GM23338 (cell line): ENCODE measurements around the gene PCNX3. TPM values are rescaled to one million over a fixed set of nuclear protein-coding genes. Genes with fewer than 3 reads are reported as not detected.

Experiments
- ATAC-seq: fragments of 200-7000 bp; cut with Tn5 transposase; 3 replicates; pipeline ENCODE4 v1.9.1; 2020
- DNase-seq: peaks from one replicate; pipeline ENCODE4 v3.0.0-alpha.2; 2015; ENCODE audit warnings: low spot score
- H2AFZ ChIP-seq: fragments of 200-600 bp; sonication (generic); 2 replicates; pipeline ENCODE4 v1.8.0; 2016; ENCODE audit warnings: antibody characterized with exemption, mild to moderate bottlenecking, moderate library complexity
- H3F3A ChIP-seq: fragments of 200-600 bp; sonication (generic); replicated peaks from 2 replicates; pipeline ENCODE4 v1.8.0; 2017; ENCODE audit warnings: antibody characterized with exemption, mixed run types, low read depth
- H3K27ac ChIP-seq: fragments of 200-600 bp; sonication (generic); 2 replicates; pipeline ENCODE4 v1.6.1; 2016; ENCODE audit warnings: low read depth
- H3K27me3 ChIP-seq: fragments of 200-600 bp; sonication (generic); 2 replicates; pipeline ENCODE4 v1.8.0; 2016; ENCODE audit warnings: mild to moderate bottlenecking, mixed run types, moderate library complexity; ENCODE audit not compliant: insufficient read depth
- H3K36me3 ChIP-seq: fragments of 200-600 bp; sonication (generic); 2 replicates; pipeline ENCODE4 v1.8.0; 2016; ENCODE audit warnings: mild to moderate bottlenecking; ENCODE audit not compliant: insufficient read depth
- H3K4me1 ChIP-seq: fragments of 200-600 bp; sonication (generic); 2 replicates; pipeline ENCODE4 v1.8.0; 2016; ENCODE audit warnings: mild to moderate bottlenecking, moderate library complexity; ENCODE audit not compliant: insufficient read depth
- H3K4me2 ChIP-seq: fragments of 200-600 bp; sonication (generic); 2 replicates; pipeline ENCODE4 v1.7.1; 2017; ENCODE audit warnings: mixed run types
- H3K4me3 ChIP-seq: fragments of 200-600 bp; sonication (generic); 2 replicates; pipeline ENCODE4 v1.6.1; 2016; ENCODE audit warnings: mixed run types
- H3K79me2 ChIP-seq: fragments of 200-600 bp; sonication (generic); replicated peaks from 2 replicates; pipeline ENCODE4 v1.8.0; 2017; ENCODE audit warnings: mild to moderate bottlenecking; ENCODE audit not compliant: insufficient read depth
- H3K9me2 ChIP-seq: fragments of 200-600 bp; sonication (generic); 2 replicates; pipeline ENCODE4 v1.8.0; 2017; ENCODE audit not compliant: insufficient read depth
- H4K20me1 ChIP-seq: fragments of 200-600 bp; sonication (generic); replicated peaks from 2 replicates; pipeline ENCODE4 v1.8.0; 2017; ENCODE audit warnings: mild to moderate bottlenecking; ENCODE audit not compliant: insufficient read depth
- H3K27ac Mint-ChIP-seq: 2 replicates; pipeline ENCODE4 v1.8.0; 2020; ENCODE audit warnings: inconsistent platforms, mild to moderate bottlenecking, moderate library complexity, mixed read lengths
- H3K27me3 Mint-ChIP-seq: 3 replicates; pipeline ENCODE4 v1.8.0; 2022; ENCODE audit warnings: low read depth, mild to moderate bottlenecking, moderate library complexity, mixed read lengths, inconsistent platforms; ENCODE audit not compliant: insufficient read depth, poor library complexity
- H3K36me3 Mint-ChIP-seq: 3 replicates; pipeline ENCODE4 v1.8.0; 2021; ENCODE audit warnings: low read depth, mild to moderate bottlenecking, inconsistent platforms, moderate library complexity, mixed read lengths
- H3K4me1 Mint-ChIP-seq: 3 replicates; pipeline ENCODE4 v1.8.0; 2020; ENCODE audit warnings: mild to moderate bottlenecking, inconsistent platforms, mixed read lengths
- H3K4me3 Mint-ChIP-seq: 3 replicates; pipeline ENCODE4 v1.8.0; 2021; ENCODE audit warnings: moderate library complexity, mild to moderate bottlenecking, inconsistent platforms, mixed read lengths
- H3K9me3 Mint-ChIP-seq: 3 replicates; pipeline ENCODE4 v1.8.0; 2020; ENCODE audit warnings: moderate library complexity, mild to moderate bottlenecking, inconsistent platforms, mixed read lengths
- CREB1 ChIP-seq: fragments of 250-450 bp; sonication (Bioruptor Pico); IDR thresholded peaks from 2 replicates; pipeline ENCODE4 v1.5.0; 2020; ENCODE audit warnings: low read depth, mild to moderate bottlenecking, moderate library complexity
- CTCF ChIP-seq, 2 experiments: fragments of 200-600 bp in 1 of 2; sonication (generic) in 1 of 2; conservative IDR thresholded peaks; 2 replicates each; pipeline versions ENCODE4 v1.5.1 to v1.6.1; 2016 to 2017; ENCODE audit warnings: antibody characterized with exemption in 2 of 2, low read depth in 2 of 2, mild to moderate bottlenecking in 2 of 2, moderate library complexity in 1 of 2
- ETS1 ChIP-seq: IDR thresholded peaks from 2 replicates; pipeline ENCODE4 v1.6.1; 2016; ENCODE audit warnings: antibody characterized with exemption
- EZH2 ChIP-seq: fragments of 200-600 bp; sonication (generic); IDR thresholded peaks from one replicate; pipeline ENCODE4 v1.8.0; 2017; ENCODE audit warnings: antibody characterized with exemption, mild to moderate bottlenecking, low read depth; ENCODE audit not compliant: unreplicated experiment
- EZH2phosphoT487 ChIP-seq: fragments of 200-600 bp; sonication (generic); IDR thresholded peaks from one replicate; pipeline ENCODE4 v1.8.1; 2018; ENCODE audit warnings: antibody characterized with exemption; ENCODE audit not compliant: unreplicated experiment
- JUNB ChIP-seq: IDR thresholded peaks from one replicate; pipeline ENCODE4 v1.6.1; 2016; ENCODE audit warnings: antibody characterized with exemption; ENCODE audit not compliant: unreplicated experiment
- NANOG ChIP-seq: IDR thresholded peaks from 2 replicates; pipeline ENCODE4 v1.6.1; 2016; ENCODE audit warnings: antibody characterized with exemption, borderline replicate concordance
- POLR2AphosphoS5 ChIP-seq: IDR thresholded peaks from 2 replicates; pipeline ENCODE4 v1.6.1; 2016; ENCODE audit warnings: antibody characterized with exemption, low read depth
- ZNF114 ChIP-seq: fragments of 250-450 bp; sonication (Bioruptor Pico); IDR thresholded peaks from 2 replicates; pipeline ENCODE4 v1.5.0; 2020; ENCODE audit warnings: mild to moderate bottlenecking, moderate library complexity
- ZNF331 ChIP-seq: fragments of 250-450 bp; sonication (Bioruptor Pico); IDR thresholded peaks from 2 replicates; pipeline ENCODE4 v1.5.0; 2020; ENCODE audit warnings: low read depth, mild to moderate bottlenecking, moderate library complexity
- ZNF462 ChIP-seq: fragments of 250-450 bp; sonication (Bioruptor Pico); IDR thresholded peaks from 2 replicates; pipeline ENCODE4 v1.5.0; 2020; ENCODE audit warnings: mild to moderate bottlenecking, moderate library complexity
- polyA plus RNA-seq: library from polyadenylated mRNA; unstranded; fragments of >200 nt; fragmentation: Nextera tagmentation; extraction: Ambion mirVana; gene quantifications from 2 replicates; pipeline ENCODE4 v1.2.1, GENCODE V29; 2016
- total RNA-seq: library from RNA; depleted of rRNA; stranded (reverse); fragments of >200 nt; shearing (Covaris generic); gene quantifications from 2 replicates; pipeline ENCODE4 v1.2.3, GENCODE V29; 2014

Gene PCNX3
- total and polyA plus RNA-seq, 2 experiments from 2014 or later = 8.7 to 52.2 TPM

- Histone ChIP-seq H3K4me2 (peak overlapping the region; percentile 97), H3K27me3 (no peaks in the 10 kb centered on the region), H3K4me3 (peak overlapping the region; percentile 58; the same call in 1 of the 2 replicates), H3K79me2 (peaks cover 26% of the 10 kb centered on the region), H2AFZ (no peak overlapping the region), H3K27ac (no peak overlapping the region), H4K20me1 (peaks cover 14% of the 10 kb centered on the region), H3K36me3 (no peaks in the 10 kb centered on the region; the same call in 1 of the 2 replicates), H3K9me2 (no peaks in the 10 kb centered on the region), H3F3A (peaks cover 5% of the 10 kb centered on the region), H3K4me1 (peaks cover 12% of the 10 kb centered on the region; the same call in 1 of the 2 replicates)
- no peak for DNase-seq
- Mint-ChIP-seq H3K9me3 (no peaks in the 10 kb centered on the region; the same call in 2 of the 3 replicates), H3K27ac (no peak overlapping the region), H3K27me3 (peaks cover 21% of the 10 kb centered on the region), H3K4me1 (peaks cover 11% of the 10 kb centered on the region), H3K36me3 (peaks cover 23% of the 10 kb centered on the region), H3K4me3 (peak overlapping the region; percentile 94)
- ATAC-seq = no peak
- TF ChIP-seq EZH2phosphoT487 = no peak
- TF ChIP-seq CREB1 (CRISPR knock-in tag) = no peak
- no peak for TF ChIP-seq EZH2
- no peak for TF ChIP-seq ZNF331 (CRISPR knock-in tag)
- no peak for TF ChIP-seq ZNF114 (CRISPR knock-in tag)
- TF ChIP-seq CTCF (conservative IDR thresholded peaks at IDR 0.05; ENCODE audit: low read depth in 2 of 2) = no peak
- TF ChIP-seq ZNF462 (CRISPR knock-in tag) = no peak
- no peak for TF ChIP-seq POLR2AphosphoS5
- TF ChIP-seq NANOG = no peak
- TF ChIP-seq JUNB = no peak
- no peak for TF ChIP-seq ETS1
Observed at GRCh38 chr11:65617136-65617850, 1.7 kb downstream of the PCNX3 start.
